GM21723 (cell line): ENCODE results near the gene LMX1A.

Experiments used
- ATAC-seq: cut with Tn5 transposase; IDR thresholded peaks from one replicate; pipeline ENCODE4 v1.9.1; 2021; ENCODE audit warnings: mild to moderate bottlenecking, moderate library complexity; ENCODE audit not compliant: unreplicated experiment

LMX1A gene

DNA sequence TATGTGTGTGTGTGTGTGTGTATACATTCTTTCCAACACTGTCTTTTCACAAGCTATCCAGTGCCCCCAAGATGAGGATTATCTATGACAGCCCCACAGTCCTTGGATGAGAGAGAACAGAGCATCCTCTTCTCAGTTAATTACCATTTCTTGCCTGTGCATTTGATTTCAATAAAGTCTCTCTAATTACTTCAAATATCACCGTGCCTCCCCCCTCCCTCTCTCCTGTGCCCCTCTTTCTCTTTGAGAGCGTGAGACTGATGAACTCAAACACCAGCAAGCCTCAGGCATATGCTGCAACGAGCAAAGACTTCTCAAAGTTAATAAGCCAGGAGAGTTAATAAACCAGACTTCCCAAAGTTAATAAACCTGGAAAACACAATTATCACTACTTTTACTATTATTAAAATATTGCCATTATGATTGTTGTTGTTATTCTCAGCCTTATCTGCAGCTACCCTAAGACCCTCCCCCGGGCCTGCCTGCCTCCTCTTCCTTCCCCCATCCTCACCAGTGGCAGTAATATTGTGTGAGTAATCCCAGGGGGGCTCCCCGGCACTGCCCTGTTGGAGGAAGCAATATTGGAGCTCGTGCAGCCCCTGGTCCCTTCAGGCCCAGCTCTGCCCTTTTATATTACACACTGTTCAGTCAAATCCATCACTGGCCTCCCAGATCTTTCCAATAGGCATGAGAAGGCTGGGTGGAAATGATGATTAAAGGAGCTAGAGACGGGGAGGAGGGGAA lies 30.9 kb downstream of the LMX1A start:
- ATAC-seq, result no peak

DNA sequence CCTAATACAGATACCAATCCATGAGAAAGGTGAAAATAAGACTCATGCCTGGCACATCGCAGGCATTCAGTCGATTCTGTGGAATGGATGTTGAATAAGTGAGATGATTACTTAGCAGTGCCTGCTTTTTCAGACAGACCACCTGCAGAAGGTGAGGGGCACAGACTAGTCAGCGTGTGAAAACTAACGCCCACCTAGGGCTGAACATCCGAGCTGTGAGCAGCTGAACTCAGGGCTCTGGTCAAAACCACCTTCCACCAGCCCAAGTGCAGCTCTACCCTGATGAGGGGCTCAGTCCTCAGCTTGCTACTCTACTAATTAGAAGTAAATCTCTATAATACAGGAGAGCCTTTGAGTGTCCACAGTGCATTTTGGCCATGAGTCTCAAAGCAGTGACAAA lies 32.5 kb downstream of the LMX1A start:
- ATAC-seq, result no peak

DNA sequence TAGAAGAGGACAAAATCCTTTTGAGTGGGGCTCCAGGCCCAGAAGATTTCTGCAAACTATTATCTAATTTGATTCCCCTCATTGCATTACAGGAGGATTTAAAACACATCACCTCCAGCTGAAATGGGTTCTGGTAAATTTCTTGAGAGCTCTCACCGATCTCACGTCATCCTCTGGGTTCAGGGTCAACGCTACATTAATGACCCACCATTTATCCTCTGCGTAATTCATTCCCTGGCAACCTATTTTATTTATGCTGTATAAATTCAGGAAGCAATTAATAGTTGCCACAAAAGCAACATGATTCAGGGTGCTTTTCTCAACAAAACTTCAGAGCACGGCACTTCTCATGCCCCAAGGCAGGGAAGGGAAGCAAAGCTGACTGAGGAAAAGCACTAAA lies 38.9 kb downstream of the LMX1A start:
- no peak for ATAC-seq

DNA sequence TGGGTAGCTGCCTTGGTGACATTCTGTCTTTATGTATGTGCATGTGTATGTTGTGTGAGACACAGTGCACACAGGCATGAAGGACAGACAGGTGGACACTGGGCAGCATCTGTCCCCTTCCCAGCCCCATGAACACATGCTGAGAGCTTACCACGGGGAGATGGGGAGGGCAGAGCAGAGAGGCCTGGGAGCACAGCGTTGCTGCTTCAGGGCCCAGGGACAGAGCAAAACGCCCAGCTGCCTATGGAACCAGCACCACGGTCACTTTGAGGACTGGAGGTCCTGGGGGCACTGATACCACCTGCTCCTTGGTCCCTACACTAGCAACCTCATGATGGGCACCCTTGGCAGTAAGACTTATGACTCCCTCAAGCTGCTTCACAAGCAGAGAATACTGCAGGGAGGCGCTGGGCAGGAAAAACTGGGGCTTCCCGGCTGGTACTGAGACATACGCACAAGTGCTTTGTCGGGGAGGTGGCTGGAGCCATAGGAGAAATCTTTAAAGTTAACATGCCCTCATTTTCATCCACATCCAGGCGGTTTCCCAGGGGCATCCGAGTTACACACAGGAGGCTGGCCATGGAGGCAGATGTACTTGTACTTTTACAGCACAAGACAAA lies 40.3 kb downstream of the LMX1A start:
- no peak for ATAC-seq

DNA sequence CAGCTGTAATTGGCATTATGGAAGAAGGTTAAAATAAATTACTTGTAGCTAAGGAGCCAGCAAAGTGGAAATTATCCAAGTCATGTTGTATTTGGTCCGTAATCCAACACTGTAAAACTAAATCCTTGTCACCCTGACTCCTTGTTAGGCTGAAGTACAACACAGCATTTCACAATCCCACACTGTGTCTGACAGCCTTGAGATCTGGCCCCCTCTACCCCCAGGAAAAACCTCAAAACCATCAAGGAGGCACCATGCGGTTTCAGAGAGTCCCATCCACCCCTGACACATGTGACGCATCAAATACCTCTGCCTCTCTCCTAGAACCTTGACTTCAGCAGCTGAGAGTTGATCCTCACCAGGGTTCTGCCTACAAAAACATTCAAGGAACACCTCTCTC lies 41.0 kb downstream of the LMX1A start:
- no peak for ATAC-seq

DNA sequence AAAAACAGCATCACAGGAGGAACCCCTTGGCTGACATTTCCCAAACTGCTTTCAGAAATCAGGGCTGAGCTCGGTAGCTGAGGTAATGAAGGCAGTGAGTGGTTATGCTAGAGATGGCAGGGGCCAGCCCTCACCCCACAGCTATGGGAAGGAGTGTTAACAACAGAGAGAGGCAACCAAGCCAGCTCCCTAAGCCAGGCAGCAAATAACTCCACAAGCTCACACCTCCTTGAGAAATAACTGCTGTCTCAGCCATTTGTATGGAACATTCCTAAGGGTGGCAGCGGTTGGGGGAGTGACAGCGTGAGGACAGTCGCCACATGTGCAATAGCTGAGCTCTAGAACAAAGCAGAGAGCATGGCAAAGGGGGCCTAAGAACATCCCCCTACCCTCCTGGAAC lies 42.6 kb downstream of the LMX1A start:
- no peak for ATAC-seq

DNA sequence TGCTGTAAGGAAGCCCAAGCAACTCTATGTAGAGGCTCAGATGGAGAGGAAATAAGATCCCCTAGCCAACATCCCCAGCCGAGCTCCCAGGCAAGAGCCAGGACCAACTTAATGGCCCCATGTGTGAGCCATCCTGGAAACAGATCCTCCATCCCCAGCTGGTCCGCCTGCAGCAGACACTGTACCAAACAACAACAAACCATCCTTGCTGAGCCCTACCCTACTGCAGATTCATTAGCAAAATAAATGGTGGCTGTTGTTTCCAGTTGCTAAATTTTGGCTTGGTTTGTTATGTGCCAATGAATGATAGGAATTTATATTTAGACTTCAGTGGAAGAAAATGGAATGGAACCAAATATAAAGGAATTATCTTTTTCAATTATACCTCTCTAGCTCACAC lies 43.9 kb downstream of the LMX1A start:
- no peak for ATAC-seq

DNA sequence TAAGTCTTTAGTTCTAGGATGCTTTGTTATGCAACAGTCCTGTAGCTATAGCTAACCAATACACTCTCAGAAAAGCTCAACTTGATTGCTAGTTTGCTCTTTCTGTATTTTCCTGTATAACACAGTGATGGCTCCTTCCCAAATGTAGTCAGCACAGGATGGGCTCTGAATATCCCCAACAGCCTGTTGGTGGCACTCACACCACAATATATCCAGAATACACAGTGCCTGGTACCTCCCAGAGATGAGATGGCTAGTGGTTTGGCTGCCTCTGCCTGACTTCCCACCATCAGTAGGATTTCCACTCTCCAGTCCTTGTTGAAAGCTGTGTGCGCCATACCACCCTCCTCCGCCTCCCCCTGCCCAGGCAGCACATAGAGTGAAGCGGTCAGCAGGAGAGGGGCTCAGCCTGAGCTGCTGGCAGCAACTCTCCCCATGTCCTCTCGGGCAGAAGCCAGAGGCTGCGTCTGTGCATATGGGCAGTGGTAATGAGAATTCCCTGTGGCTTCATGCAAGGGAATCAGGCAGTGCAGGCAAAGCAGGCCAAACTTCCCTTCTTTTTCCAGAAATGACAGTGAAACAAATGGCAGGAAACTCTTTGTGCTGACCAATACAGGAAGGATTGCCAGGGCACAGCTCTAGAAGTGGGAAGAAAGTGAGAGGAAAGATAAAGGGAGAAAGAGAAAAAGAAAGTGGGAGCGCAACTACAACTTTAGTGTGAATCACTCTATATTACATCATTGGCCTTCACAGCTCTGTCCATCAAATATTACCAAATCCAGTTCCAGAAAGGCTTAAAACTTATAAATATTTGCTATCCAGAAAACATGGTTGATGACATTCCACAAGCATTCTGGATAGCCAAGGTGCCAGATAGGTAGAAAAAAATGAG lies 49.7 kb downstream of the LMX1A start:
- no peak for ATAC-seq

DNA sequence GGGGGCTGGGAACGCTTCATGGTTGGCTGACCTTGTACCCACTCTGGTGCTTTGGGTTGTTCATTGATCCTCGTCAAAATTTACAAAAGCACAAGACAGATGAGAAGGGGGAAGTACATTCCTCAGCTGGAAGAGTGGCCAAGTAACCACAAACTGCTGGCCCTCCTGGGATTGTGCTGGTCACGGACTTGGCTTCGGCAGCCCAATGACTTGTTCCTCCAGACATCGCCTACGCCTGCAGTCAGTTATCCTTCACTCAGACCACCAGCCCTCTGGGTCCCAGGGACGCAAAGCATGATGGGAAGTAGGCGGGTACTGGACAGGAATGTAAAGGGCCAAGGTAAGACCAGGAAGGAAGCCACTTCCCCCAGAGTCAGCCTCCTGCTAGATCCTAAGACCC lies 53.1 kb downstream of the LMX1A start:
- no peak for ATAC-seq

DNA sequence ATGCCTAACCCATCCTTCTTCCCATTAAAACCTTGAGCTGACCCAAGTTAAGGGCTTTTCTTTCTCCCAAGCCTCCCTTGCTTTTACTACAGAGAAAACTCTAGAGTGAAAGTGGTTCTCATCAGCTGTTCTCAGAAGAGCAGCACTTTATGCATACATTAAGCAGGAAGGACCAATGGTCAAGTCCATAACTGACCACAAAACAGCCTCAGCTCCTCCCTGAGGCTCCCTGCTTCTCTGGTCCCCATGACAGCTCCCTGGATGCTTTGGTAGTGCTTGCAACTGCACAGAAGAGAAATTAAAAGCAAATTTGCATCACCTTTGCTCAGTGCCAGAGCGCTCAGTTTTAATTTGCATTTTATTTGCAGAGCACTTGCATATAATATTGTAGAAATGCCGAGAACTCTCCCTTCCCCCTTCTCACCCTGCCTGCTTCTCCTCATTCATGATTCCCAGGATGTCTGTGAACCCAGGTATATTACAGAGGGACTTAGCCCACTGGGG lies 56.1 kb downstream of the LMX1A start:
- no peak for ATAC-seq

DNA sequence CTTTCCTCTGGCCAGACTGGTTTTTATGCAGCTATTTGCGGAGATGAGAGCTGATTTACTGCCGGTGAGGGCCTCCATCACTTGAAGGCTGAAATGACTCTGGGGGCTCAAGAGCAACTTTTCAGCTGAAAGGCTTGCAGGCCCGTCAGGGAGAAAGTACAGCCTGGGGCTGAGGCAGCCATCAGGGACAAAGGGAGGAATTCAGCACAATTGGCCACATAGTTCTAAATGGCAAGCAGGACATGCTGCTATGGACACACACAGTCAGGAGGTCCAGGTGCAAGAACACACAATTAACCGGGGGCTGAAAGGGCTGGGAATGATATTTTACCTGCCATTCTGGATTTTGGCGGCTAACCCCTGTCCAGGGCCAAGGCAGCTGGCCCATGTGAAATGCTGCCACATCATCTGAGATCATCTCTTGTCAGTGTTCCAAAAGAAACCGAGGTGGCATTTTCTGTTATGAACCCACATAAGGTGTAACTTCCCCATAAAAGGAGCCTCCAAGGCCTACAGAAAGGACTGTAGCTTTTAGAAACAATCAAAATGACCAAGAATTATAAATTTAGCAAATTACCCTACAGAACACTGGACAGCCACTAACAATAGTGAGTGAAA lies 58.2 kb downstream of the LMX1A start:
- ATAC-seq, result no peak

DNA sequence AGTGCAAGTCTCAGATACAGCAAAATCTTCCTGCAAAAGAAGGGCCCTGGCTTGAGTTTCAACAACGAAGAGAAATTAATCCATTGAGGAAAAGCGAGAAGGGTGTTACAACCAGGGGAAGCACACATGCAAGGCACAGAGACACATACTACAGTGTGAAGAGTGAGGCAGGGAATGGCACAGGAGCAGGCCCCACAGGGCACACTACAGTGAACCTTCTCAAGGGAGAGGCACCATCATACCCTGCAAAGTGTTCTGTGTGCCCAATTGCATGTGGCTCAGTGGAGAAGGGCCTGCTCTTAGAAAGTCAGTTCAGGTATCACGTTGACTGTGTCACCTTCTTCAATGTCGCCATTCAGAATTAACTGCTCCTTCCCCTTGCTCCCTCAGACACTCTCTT lies 60.3 kb downstream of the LMX1A start:
- ATAC-seq, result no peak

DNA sequence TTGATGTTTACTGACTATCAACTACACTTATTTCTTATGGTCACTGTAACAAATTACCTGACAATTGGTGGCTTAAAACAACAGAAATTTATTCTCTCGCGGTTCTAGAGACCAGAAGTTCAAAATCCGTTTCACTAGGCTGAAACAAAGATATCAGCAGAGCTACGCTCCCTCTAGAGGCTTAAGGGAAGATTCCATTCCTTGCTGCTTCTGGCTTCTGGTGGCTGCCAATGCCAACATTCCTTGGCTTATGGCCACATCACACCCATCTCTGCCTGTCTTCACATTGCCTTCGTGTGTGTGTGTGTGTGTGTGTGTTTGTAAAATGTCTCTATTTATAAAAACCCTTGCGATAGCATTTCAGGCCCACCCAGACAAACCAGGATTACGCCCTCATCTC lies 66.4 kb downstream of the LMX1A start:
- no peak for ATAC-seq

DNA sequence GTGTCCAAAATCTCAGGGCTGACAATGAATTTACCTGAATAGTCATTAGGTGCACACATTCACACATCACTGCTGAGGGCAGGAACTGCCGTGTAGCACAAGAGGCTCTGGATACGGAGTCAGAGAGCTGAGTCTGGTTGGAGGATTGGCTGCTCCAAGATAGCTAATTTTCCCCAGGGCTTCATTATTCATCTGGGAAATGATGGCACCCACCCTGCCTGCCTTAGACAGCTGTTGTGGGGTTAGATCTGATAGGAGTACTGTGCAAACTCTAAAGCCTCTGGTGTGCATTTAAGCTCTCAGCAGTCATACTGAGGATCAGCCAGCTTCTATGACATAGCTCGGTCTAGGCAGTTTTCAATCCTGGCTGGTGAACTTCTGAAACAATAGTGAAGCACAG lies 67.0 kb downstream of the LMX1A start:
- ATAC-seq, result no peak

DNA sequence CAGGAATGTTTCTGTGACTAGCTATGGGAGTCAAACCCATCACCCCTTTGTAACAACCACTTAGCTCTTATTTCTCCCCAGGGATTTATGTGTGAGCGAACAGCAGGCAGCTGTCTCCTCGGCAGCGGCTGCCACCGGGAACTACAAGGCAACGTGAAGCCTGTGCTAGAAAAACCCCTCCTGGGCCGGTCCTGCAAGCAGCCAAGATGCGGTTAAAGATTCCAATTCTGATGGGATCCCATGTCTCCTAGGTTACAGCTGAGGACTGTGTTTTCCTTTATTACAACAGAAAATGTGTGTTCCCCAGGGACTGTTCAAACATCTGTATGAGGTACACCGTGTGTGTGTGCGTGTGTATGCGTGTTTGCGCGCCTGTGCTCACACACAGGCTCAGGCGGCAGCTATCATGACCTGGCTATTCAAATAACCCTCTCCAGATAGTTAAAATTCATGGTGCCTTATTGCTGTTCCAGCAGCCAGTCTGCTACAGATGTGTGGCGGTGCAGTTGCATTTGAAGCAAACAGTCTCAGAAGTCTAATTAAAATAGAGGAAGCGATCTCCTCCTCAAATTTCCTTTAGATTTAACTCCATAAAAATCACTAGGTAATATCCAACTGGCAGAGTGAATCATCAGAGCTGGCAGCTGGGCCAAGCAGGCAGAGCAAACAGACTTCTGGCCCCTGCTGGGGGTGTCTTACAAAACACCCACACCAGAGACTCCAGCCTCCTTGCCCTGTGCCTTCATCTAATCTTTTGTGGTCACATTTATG lies 68.0 kb downstream of the LMX1A start:
- no peak for ATAC-seq

DNA sequence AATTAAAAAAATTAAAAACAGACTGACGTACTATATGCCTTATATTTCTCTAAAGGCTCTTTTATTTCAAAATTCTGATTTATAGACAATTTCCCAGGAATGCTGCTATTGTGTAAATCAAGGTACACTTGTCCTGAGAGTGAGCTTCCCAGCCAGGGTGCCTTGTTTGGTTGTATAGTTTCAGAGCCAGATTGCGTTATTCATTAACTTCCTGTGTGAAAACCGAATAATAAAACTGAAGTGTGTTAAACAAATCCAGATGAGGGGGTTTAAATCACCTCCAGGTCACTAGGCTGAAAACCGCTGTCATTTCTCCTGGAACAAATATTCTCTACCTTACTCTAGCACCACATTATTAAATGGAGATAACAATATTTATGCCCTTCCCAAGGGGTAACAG lies 68.7 kb downstream of the LMX1A start:
- no peak for ATAC-seq

DNA sequence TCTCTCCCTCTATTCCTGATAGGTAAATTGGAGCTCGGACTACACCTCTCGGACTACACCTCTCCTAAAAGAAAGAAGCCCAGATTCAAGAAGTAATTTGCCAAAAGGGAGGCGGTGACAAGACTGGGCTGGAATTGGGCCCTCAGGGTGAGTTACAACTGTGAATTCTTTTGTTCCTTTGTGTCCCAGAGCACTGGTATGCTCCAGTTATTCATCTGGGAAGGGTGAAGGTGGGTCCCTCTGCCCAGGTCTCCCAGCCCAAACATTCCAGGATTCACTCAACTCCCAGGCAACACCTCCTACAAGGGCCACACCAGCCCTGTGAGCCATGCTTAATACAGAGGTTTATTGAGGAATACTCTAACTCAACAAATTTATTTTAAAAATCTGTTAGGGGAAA lies 69.2 kb downstream of the LMX1A start:
- no peak for ATAC-seq

DNA sequence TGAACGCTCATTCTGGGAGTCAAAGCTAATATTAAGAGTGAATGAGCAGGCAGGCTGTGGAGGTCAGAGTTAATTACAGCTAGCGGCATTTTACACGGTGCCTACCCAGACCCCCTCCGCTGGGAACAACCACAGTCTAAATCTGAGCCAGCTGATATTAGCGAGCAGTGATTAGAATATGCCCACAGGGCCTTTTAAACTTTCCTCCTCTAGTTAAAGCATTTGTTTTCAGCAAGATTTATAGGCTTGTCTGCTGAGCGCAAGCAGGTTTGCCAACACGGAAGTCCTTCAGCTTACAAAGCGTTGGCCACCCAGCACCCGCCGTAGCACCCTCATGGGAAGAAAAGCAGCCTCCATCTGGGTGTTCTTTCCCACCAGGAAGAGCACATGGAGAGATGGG lies 72.1 kb downstream of the LMX1A start:
- no peak for ATAC-seq

DNA sequence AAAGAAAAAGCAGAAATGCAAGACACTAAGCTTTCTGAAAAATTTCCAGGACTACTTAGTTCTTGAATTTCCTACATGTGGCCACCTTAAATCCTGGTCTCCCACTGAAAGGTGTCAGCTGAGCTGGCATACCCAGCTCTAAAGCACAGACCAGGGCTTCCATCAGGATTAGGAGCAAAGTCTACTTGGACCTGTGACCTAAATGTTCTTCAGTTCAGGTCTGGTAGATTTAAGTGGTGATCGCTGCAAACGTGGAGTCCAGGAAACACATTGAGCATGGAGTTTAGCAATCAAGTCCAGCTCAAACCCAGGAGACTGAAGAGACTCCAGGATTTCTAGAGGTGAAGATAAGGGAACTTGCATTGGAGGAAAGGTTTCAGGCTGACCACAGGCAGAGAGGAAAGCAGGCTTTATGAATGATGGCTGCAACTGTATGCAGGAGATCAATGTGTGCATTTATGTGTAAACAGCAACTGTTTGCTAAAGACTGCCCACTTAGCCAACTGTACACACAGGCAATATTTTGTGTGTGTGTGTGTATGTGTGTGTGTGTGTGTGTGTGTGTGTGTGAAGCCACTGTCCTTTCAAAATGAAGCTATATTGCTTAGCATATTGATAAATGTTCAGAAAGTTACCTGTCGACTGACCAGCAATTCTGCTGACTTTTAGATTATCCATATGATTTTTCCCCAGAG lies 75.2 kb downstream of the LMX1A start:
- ATAC-seq, result no peak

DNA sequence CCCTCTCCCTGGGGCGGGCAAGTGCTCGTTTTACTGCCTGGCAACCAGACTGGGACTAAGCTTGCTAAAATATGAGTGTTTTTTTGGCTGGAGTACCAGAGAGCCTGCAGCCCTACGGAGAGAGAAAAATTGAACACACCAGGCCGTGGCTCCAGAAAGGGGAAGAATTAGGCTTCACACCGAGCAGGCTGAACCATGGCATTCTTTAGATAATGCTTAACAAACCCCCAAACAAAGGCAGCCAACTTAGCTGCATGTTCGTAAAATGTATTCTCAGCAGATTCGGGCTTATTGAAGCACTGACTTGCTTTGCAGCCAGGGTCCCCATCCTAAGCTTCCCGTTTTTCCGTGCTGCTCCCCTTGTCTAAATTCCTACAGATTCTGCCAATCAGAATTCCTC lies 76.6 kb downstream of the LMX1A start:
- ATAC-seq, result no peak
